T-cell (primary cell): Measurements from ENCODE around the gene ICAM5. TPM values are rescaled to one million over a fixed set of nuclear protein-coding genes. Genes with fewer than 3 reads are reported as not detected.
"Not testable (repeated sequence)": the region's sequence is repeated elsewhere in the genome, so short reads cannot be mapped to it uniquely, and the experiment has no call there.

ENCODE experiments used
- ATAC-seq, 4 experiments: fragments of 200-7000 bp in 3 of 4; fragments of 150-1000 bp in 1 of 4; cut with Tn5 transposase; replicated peaks in 1 of 4; 1 replicate in 3 of 4; 2 replicates in 1 of 4; pipeline ENCODE4 v1.10.0; 2021; ENCODE audit warnings: moderate library complexity in 3 of 4, mild to moderate bottlenecking in 2 of 4, moderate number of reproducible peaks in 1 of 4
- CTCF ChIA-PET, 2 donors: fragments of 300-600 bp; sonication (Branson Sonifier 250); formaldehyde crosslinking; loops; one replicate each; lab custom pipeline; 2022; ENCODE audit warnings: antibody characterized with exemption in 2 of 2; lab: Charles Lee
- POLR2A ChIA-PET, 2 donors: fragments of 300-600 bp; sonication (Branson Sonifier 250); formaldehyde crosslinking; loops; one replicate each; lab custom pipeline; 2022; ENCODE audit warnings: antibody characterized with exemption in 2 of 2; lab: Charles Lee
- DNase-seq, 35 experiments: peaks; one replicate each; pipeline versions ENCODE4 v3.0.0 to v3.0.0-alpha.2; 2013 to 2023
- H3K27ac ChIP-seq: one replicate; pipeline ENCODE4 v1.5.1; 2013; ENCODE audit warnings: low read length
- H3K27me3 ChIP-seq, 2 experiments: replicated peaks in 1 of 2; 1 replicate in 1 of 2; 2 replicates in 1 of 2; pipeline versions ENCODE4 v1.6.1 to v1.7.0; 2013; ENCODE audit warnings: low read length in 1 of 2, mixed read lengths in 1 of 2; ENCODE audit not compliant: control insufficient read depth in 2 of 2, insufficient read depth in 2 of 2; ENCODE audit errors: extremely low read depth in 1 of 2
- H3K36me3 ChIP-seq, 2 donors: 1 replicate in 1 of 2; 2 replicates in 1 of 2; pipeline versions ENCODE4 v1.6.1 to v1.7.0; 2013; ENCODE audit warnings: low read length in 1 of 2; ENCODE audit not compliant: control insufficient read depth in 2 of 2, insufficient read depth in 1 of 2; ENCODE audit errors: extremely low read depth in 1 of 2
- H3K4me1 ChIP-seq, 2 experiments: 1 replicate in 1 of 2; 2 replicates in 1 of 2; pipeline versions ENCODE4 v1.6.1 to v1.7.0; 2013; ENCODE audit warnings: low read length in 2 of 2, mixed read lengths in 1 of 2; ENCODE audit not compliant: insufficient read depth in 2 of 2, control insufficient read depth in 1 of 2; ENCODE audit errors: extremely low read depth in 1 of 2
- H3K4me3 ChIP-seq, 2 donors: 1 replicate in 1 of 2; 2 replicates in 1 of 2; pipeline versions ENCODE4 v1.5.1 to v1.7.0; 2013; ENCODE audit warnings: mild to moderate bottlenecking in 2 of 2, low read length in 1 of 2, moderate library complexity in 1 of 2; ENCODE audit not compliant: control insufficient read depth in 1 of 2; ENCODE audit errors: extremely low read depth in 1 of 2
- H3K9me3 ChIP-seq: 2 replicates; pipeline ENCODE4 v1.7.0; 2013
- H3K27ac Mint-ChIP-seq, 2 donors: one replicate each; pipeline ENCODE4 v1.8.0; 2020 to 2021; ENCODE audit warnings: mild to moderate bottlenecking in 2 of 2, mixed read lengths in 2 of 2
- H3K27me3 Mint-ChIP-seq, 2 donors: one replicate each; pipeline ENCODE4 v1.8.0; 2021 to 2022; ENCODE audit warnings: mixed read lengths in 2 of 2
- H3K36me3 Mint-ChIP-seq: one replicate; pipeline ENCODE4 v1.8.0; 2021; ENCODE audit warnings: mixed read lengths
- H3K4me1 Mint-ChIP-seq, 3 donors: one replicate each; pipeline ENCODE4 v1.8.0; 2020 to 2022; ENCODE audit warnings: mixed read lengths in 3 of 3, mild to moderate bottlenecking in 1 of 3
- H3K4me3 Mint-ChIP-seq, 3 donors: one replicate each; pipeline ENCODE4 v1.8.0; 2020 to 2022; ENCODE audit warnings: mild to moderate bottlenecking in 3 of 3, mixed read lengths in 3 of 3, moderate library complexity in 3 of 3
- H3K9me3 Mint-ChIP-seq, 3 donors: one replicate each; pipeline ENCODE4 v1.8.0; 2020 to 2022; ENCODE audit warnings: mixed read lengths in 3 of 3
- WGBS: methylation state at CpG from one replicate; pipeline ENCODE4 v1.1.5; 2013; ENCODE audit warnings: missing lambda C conversion rate; ENCODE audit not compliant: insufficient coverage; 5-methylcytosine and 5-hydroxymethylcytosine counted together
- total RNA-seq, 35 experiments: library from RNA in 6 of 35; stranded (reverse) in 6 of 35; fragments of 120-200 nt in 1 of 35; gene quantifications; one replicate each; pipeline versions ENCODE4 v1.2.1 to v1.2.4 and lab custom pipeline; 2013 to 2026

ICAM5 gene
- total RNA-seq, 5 donors from 2014 or later (not counting 1 experiment from before 2014, with no cell fraction given), result 0.20 to 1.1 (median 0.59) TPM

DNA sequence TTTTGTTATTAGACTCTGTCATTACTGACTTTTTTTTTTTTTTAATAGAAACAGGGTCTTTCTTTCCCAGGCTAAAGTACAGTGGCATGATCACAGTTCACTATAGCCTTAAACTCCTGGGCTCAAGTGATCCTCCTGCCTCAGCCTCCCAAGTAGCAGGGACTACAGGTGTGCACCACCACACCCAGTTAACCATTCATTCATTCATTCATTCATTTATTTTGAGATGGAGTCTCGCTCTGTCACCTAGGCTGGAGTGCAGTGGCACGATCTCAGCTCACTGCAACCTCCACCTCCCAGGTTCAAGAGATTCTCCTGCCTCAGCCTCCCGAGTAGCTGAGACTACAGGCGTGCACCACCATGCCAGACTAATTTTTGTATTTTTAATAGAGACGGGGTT is 7.7 kb upstream of the ICAM5 start:
- ATAC-seq, POLR2A ChIA-PET, H3K27me3 Mint-ChIP-seq, H3K4me3 Mint-ChIP-seq, H3K27ac ChIP-seq, H3K9me3 Mint-ChIP-seq, H3K27me3 ChIP-seq, H3K4me3 ChIP-seq, DNase-seq, H3K9me3 ChIP-seq, H3K27ac Mint-ChIP-seq: not testable (repeated sequence)
- Mint-ChIP-seq H3K4me1 (peaks cover 17 to 24% (median 21%) of the 10 kb centered on the region in 3 donors), H3K36me3 (peaks cover 32% of the 10 kb centered on the region)
- peaks cover 0 to 35% of the 10 kb centered on the region in 2 donors for H3K36me3 ChIP-seq
- peaks cover 3 to 22% of the 10 kb centered on the region in 2 experiments for H3K4me1 ChIP-seq
- WGBS, result no CpG with 5 or more reads among the region's 5 CpGs
- CTCF ChIA-PET, result interaction anchor here in 1 of 2 donors (0.7 kb wide), 1 partner anchor 108 kb away, joined by 4 read pairs; no protein-coding TSS in a partner anchor

- Mint-ChIP-seq H3K4me1 (peaks cover 28 to 36% (median 32%) of the 10 kb centered on the region in 3 donors), H3K27me3 (peaks cover 0 to 10% of the 10 kb centered on the region in 2 donors), H3K4me3 (no peak overlapping the region), H3K36me3 (peaks cover 32% of the 10 kb centered on the region), H3K9me3 (no peaks in the 10 kb centered on the region), H3K27ac (no peak overlapping the region)
- Histone ChIP-seq H3K9me3 (no peaks in the 10 kb centered on the region), H3K36me3 (peaks cover 0 to 35% of the 10 kb centered on the region in 2 donors), H3K27me3 (peaks cover 0 to 21% of the 10 kb centered on the region in 2 experiments), H3K4me3 (no peak overlapping the region), H3K4me1 (peaks cover 8 to 36% of the 10 kb centered on the region in 2 experiments), H3K27ac (no peak overlapping the region)
- ChIA-PET POLR2A (interaction anchor here in 1 of 2 donors (0.5 kb wide), 1 partner anchor 104 kb away, joined by 4 read pairs; no protein-coding TSS in a partner anchor), CTCF (interaction anchor here in 1 of 2 donors (0.6 kb wide), 1 partner anchor 120 kb away, joined by 3 read pairs; no protein-coding TSS in a partner anchor)
- WGBS, result 91% methylated on average over 15 of the region's 23 CpGs
- DNase-seq (no peak), ATAC-seq (no peak)
Measured at GRCh38 chr19:10283301-10284064, 6.3 kb upstream of the ICAM5 start.

GRCh38 chr19:10284065-10284959 is 5.4 kb upstream of the ICAM5 start:
- Histone ChIP-seq H3K36me3 (peaks cover 0 to 35% of the 10 kb centered on the region in 2 donors), H3K27ac (no peak overlapping the region), H3K4me1 (peaks cover 13 to 44% of the 10 kb centered on the region in 2 experiments), H3K4me3 (no peak overlapping the region), H3K27me3 (peaks cover 3 to 29% of the 10 kb centered on the region in 2 experiments), H3K9me3 (no peaks in the 10 kb centered on the region)
- ATAC-seq, result no peak
- Mint-ChIP-seq H3K4me1 (peaks cover 35 to 41% (median 37%) of the 10 kb centered on the region in 3 donors), H3K27me3 (peaks cover 4 to 18% of the 10 kb centered on the region in 2 donors), H3K9me3 (no peaks in the 10 kb centered on the region), H3K36me3 (peaks cover 29% of the 10 kb centered on the region), H3K27ac (no peak overlapping the region), H3K4me3 (no peak overlapping the region)
- WGBS, result 96% methylated on average over 34 of the region's 34 CpGs
- POLR2A ChIA-PET, result no interaction called here
- DNase-seq, result no peak
- CTCF ChIA-PET, result no interaction called here

DNA sequence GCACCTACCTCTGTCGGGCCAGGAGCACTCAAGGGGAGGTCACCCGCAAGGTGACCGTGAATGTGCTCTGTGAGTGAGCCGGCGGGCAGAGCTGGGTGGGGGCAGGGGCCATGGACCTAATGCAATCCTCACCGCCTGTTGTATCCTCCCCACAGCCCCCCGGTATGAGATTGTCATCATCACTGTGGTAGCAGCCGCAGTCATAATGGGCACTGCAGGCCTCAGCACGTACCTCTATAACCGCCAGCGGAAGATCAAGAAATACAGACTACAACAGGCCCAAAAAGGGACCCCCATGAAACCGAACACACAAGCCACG is 4.8 kb upstream of the ICAM5 start:
- ChIA-PET POLR2A (no interaction called here), CTCF (no interaction called here)
- peaks cover 27% of the 10 kb centered on the region for H3K36me3 Mint-ChIP-seq
- H3K4me1 Mint-ChIP-seq, result peaks cover 32 to 39% (median 36%) of the 10 kb centered on the region in 3 donors
- peaks cover 0 to 35% of the 10 kb centered on the region in 2 donors for H3K36me3 ChIP-seq
- H3K27ac ChIP-seq, result no peak overlapping the region
- H3K4me3 Mint-ChIP-seq, result peak overlapping the region in 1 of 3 donors; percentile 7
- DNase-seq, result no peak
- H3K27ac Mint-ChIP-seq, result no peak overlapping the region
- no peak for ATAC-seq
- H3K27me3 ChIP-seq, result peaks cover 3 to 35% of the 10 kb centered on the region in 2 experiments
- peaks cover 4 to 20% of the 10 kb centered on the region in 2 donors for H3K27me3 Mint-ChIP-seq
- no peaks in the 10 kb centered on the region for H3K9me3 Mint-ChIP-seq
- H3K4me1 ChIP-seq, result peaks cover 14 to 46% of the 10 kb centered on the region in 2 experiments
- H3K4me3 ChIP-seq, result no peak overlapping the region
- no peaks in the 10 kb centered on the region for H3K9me3 ChIP-seq
- WGBS, result 94% methylated on average over 13 of the region's 13 CpGs

GRCh38 chr19:10285393-10285792 is 4.4 kb upstream of the ICAM5 start:
- 100% methylated on average over 3 of the region's 4 CpGs for WGBS
- H3K27ac ChIP-seq, result no peak overlapping the region
- ATAC-seq, result no peak
- no peak overlapping the region for H3K4me3 ChIP-seq
- no peak overlapping the region for H3K27ac Mint-ChIP-seq
- CTCF ChIA-PET, result no interaction called here
- H3K36me3 ChIP-seq, result peaks cover 0 to 35% of the 10 kb centered on the region in 2 donors
- peaks cover 5 to 40% of the 10 kb centered on the region in 2 experiments for H3K27me3 ChIP-seq
- no peak for DNase-seq
- H3K27me3 Mint-ChIP-seq, result peaks cover 7 to 25% of the 10 kb centered on the region in 2 donors
- no peaks in the 10 kb centered on the region for H3K9me3 ChIP-seq
- peaks cover 35 to 42% (median 37%) of the 10 kb centered on the region in 3 donors for H3K4me1 Mint-ChIP-seq
- H3K4me1 ChIP-seq, result peaks cover 19 to 46% of the 10 kb centered on the region in 2 experiments
- POLR2A ChIA-PET, result interaction anchor here (0.5 to 0.6 kb wide), 2 partner anchors 14 to 59 kb away, joined by 3 read pairs; partner anchors contain the start of gene ICAM1 (in 1 of the 2)
- peak overlapping the region in 1 of 3 donors; percentile 7 for H3K4me3 Mint-ChIP-seq
- peaks cover 25% of the 10 kb centered on the region for H3K36me3 Mint-ChIP-seq
- H3K9me3 Mint-ChIP-seq, result no peaks in the 10 kb centered on the region
